Posterior vena cava (tissue), 2 donors: Measurements from ENCODE around the gene TACC2. TPM values are rescaled to one million over a fixed set of nuclear protein-coding genes. Genes with fewer than 3 reads are reported as not detected.
"Not testable (repeated sequence)": the region's sequence is repeated elsewhere in the genome, so short reads cannot be mapped to it uniquely, and the experiment has no call there.

Experiments
- DNase-seq: peaks from one replicate; pipeline ENCODE4 v3.0.0-alpha.2; 2020; ENCODE audit warnings: low spot score
- intact Hi-C, 2 donors: fragments of 100-400 bp; cut with DNase I; formaldehyde crosslinking; loops; one replicate each; pipeline versions ENCODE4 v1.14.1 to v1.14.2; 2022 to 2023
- long read RNA-seq, 2 donors: library from polyadenylated mRNA; unstranded; transcript quantifications; one replicate each; pipeline ENCODE4 v2.0.0, GENCODE V29; 2020 to 2021
- total RNA-seq, 2 donors: library from RNA; stranded (reverse); fragmentation: NEBNext Ultra II Directional; extraction: Animal tissue kit (Norgen Biotek cat#: 25700); gene quantifications; one replicate each; pipeline ENCODE4 v1.2.1, GENCODE V29; 2021
- donor health status: DM: yes; HTN: yes; CAD: no.
- donor health status: DM: yes; HTN: yes; CAD: no.

The TACC2 gene, protein sequence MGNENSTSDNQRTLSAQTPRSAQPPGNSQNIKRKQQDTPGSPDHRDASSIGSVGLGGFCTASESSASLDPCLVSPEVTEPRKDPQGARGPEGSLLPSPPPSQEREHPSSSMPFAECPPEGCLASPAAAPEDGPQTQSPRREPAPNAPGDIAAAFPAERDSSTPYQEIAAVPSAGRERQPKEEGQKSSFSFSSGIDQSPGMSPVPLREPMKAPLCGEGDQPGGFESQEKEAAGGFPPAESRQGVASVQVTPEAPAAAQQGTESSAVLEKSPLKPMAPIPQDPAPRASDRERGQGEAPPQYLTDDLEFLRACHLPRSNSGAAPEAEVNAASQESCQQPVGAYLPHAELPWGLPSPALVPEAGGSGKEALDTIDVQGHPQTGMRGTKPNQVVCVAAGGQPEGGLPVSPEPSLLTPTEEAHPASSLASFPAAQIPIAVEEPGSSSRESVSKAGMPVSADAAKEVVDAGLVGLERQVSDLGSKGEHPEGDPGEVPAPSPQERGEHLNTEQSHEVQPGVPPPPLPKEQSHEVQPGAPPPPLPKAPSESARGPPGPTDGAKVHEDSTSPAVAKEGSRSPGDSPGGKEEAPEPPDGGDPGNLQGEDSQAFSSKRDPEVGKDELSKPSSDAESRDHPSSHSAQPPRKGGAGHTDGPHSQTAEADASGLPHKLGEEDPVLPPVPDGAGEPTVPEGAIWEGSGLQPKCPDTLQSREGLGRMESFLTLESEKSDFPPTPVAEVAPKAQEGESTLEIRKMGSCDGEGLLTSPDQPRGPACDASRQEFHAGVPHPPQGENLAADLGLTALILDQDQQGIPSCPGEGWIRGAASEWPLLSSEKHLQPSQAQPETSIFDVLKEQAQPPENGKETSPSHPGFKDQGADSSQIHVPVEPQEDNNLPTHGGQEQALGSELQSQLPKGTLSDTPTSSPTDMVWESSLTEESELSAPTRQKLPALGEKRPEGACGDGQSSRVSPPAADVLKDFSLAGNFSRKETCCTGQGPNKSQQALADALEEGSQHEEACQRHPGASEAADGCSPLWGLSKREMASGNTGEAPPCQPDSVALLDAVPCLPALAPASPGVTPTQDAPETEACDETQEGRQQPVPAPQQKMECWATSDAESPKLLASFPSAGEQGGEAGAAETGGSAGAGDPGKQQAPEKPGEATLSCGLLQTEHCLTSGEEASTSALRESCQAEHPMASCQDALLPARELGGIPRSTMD (N-terminal part only)
- 10 to 100 TPM; 54.6 to 75.8 TPM for total RNA-seq
- long read RNA-seq, donor 1, transcript TACC2-205 (13 exons, 3,281 nt) = major isoform, 11 of 23 reads
- long read RNA-seq, donor 1, partial matches to known transcripts = 5 of 23 reads
- long read RNA-seq, donor 1, other reads (novel, unspliced or antisense) = 7 of 23 reads
- long read RNA-seq, donor 2, transcript TACC2-205 (13 exons, 3,281 nt) = major isoform, 11 of 29 reads
- long read RNA-seq, donor 2, partial matches to known transcripts = 10 of 29 reads
- long read RNA-seq, donor 2, other reads (novel, unspliced or antisense) = 8 of 29 reads

DNA sequence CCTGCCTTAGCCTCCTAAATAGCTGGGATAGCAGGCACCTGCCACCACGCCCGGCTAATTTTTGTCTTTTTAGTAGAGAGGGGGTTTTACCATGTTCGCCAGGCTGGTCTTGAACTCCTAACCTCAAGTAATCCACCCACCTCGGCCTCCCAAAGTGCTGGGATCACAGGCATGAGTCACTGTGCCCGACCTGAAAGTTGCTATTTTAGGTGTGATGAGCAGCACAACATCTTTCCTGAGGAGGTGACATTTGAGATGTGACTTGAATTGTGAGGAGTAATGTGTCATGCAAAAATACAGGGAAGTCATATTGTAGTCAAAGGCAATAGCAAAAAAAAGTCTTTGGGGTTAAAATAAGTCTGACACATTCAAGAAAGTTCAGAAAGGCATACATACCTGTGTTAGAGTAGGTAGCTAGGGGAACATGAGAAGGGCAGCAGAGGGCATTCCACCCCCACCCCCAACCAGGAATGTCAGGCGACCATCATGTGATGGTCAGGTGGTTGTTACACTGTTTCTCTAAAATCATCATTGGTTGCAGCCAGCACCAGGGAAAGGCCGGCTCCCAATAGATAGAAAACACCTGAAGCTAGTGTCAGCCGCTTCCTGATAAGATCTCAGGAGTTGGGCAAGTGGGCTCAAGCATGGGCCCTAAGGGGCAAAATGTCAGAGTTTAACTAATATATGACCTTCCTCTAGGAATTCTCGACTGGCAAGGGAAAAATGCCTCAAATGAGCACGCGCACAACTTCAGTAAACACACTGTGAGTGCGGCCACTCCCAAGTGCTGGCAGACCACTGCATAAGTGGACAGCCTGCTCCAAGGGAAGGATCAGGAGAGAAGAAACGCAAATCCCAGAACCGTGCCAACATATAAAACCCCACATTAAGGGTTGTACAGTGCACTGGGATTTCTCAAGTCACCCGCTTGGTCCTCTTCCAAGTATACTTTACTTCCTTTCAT is at the start of gene TACC2:
Gene TACC2, plus strand, starts transcription at position 803 of the 964 bp plus-strand sequence. CDS start 32,819 bp downstream, outside the sequence.
- DNase-seq = no peak
- intact Hi-C loops = loop anchor here in 1 of 2 donors (10.0 kb wide), 1 partner anchor 386 kb away; the partner anchor contains the start of gene PLEKHA1

DNA sequence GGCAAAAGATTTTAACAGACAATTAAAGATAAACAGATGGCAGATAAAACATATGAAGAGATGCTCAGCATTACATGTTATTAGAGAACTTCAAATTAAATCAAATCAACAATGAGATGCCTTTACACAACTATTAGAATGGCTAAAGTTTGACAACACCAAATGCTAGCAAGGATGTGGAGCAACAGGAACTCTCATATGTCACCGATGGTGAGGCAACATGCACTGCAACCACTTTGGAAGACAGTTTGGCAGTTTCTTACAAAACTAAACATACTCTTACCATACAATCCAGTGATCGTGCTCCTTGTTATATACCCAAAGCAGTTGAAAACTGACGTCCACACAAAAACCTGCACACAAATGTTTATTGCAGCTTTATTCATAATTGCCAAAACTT is 47.4 kb upstream of the TACC2 start:
- DNase-seq = no peak
- intact Hi-C loops = no loop called here

DNA sequence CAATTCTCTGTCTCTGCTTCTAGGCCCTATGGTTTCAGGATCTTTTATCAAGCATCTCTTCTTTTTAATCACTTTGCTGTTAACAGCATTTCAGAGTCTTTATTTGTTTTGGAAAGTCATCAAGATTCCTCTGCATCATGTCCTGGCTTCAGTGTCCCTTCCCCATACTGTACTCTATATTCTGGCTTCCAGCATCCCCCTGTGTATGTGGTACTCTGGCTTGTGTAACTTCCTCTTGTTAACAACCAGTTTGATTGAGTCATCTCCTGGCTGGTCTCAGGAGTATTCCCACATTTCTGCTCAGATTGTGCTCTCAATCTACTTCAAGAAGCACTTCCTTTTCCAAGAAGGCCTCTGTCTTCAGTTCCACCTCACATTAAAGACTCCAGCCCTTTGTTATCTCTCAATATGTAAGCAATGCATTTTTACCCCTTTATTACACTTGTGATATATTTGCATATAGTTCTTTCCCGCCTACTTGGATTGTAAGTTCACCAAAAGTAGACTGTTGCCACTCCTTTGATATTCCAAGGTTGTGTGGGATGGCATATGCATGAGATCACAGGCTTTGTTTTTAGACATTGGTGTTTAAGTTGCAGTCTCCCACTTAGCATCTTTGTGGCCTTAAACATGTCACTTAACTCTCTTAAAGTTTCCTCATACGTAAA is 46.1 kb upstream of the TACC2 start:
- intact Hi-C loops = no loop called here

DNA sequence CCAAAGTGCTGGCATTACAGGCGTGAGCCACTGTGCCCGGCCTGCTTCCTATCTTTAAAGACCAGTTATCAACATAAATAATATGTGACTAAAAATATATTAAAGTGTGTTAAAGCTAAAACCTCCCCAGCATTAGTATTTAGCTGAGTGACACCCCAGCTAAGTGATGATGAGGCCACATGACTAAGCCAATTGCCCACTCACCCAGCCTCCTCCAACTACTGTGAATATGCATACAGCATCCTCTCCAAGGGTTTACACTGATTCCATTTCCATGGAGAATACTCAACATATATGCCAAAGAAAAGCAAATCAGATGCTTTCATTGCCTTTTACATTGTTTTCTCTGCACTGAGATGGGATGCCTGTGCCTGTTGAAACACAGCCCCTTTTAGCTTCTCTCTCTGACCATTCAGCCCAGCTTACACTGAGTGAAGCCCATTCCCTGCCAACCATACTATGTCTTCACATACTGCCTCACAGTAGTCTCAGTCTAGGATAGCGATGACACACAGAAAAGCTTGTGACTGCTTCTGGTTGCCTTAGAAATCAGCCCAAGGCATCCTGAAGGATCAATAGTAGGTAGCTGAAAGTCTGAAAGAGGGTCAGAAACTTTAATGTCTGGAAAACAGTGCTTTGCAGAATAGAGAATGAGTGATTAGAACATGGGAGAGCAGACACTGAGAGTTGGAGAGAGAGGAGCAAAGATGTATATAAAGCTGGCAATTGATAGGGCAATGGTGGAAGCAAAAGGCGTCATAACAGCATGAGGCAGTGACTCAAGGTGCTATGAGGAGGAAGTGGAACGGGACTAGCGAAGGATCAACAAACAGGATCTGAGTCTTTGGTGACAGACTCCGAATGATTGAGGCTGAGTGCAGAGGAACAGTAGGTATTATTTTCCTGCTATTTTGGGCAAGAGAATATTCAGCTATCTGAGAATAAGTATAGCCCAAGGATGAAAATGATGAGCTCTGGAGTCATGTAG is 41.3 kb upstream of the TACC2 start:
- intact Hi-C loops = no loop called here
- no peak for DNase-seq

More for the DNA sequence above, 46.1 kb upstream of the TACC2 start:
- no peak for DNase-seq

DNA sequence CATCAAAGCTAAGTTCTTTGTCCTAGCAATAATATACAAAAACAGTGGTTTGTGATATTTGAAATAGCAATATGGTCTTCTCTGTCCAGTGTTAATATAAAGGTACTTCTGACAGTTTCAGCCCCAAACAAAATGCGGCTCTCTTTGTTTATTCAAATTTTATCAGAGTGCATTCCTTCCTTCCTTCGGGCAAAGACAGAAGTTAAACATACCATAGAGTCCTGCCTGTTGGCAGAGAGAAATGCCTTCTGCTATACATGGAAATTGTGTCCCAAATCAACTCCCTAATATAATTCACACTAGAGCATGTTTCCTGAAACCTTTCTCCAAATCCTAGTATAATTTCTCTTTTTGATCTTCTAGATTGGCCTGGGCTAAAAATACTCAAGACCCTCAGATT is 39.9 kb upstream of the TACC2 start:
- DNase-seq = no peak
- intact Hi-C loops = no loop called here

DNA sequence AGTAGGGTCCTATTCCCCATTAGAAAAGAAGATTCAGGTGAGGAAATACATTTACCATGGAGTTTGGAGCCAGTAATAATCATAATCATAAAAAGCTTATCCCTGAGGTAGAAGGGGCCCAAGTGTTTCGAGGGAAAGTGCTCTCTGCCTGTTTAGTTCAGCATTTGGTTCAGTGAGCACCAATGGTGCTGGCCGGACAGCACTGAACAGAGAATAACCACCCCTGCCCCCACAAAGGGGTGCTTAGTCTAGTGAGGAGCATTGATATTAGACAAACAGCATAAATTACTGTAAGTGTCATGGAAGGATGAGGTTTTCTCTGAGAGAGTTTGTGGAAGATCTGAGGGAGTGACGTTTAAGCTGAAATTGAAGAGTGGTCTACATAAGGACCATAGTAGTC is 39.5 kb upstream of the TACC2 start:
- intact Hi-C loops = no loop called here
- DNase-seq = no peak

DNA sequence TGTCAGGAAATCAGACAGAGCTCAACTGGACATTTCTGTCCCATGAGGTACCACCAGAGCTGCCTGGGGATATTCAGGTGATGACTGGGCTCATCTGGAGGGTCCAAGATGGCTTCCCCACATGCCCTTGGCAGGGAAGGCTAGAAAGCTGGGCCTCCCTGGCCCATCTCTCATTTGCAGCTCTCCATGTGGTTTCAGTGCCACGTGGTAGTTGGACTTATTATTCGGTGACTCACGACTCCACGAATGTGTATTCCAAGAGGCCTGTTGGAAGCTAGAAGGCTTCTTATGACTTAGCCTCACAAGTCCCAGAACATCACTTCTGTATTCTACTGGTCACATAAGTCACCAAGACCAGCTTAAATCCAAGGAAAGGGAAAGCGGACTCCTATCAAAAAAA is 36.7 kb upstream of the TACC2 start:
- no peak for DNase-seq
- intact Hi-C loops = no loop called here

DNA sequence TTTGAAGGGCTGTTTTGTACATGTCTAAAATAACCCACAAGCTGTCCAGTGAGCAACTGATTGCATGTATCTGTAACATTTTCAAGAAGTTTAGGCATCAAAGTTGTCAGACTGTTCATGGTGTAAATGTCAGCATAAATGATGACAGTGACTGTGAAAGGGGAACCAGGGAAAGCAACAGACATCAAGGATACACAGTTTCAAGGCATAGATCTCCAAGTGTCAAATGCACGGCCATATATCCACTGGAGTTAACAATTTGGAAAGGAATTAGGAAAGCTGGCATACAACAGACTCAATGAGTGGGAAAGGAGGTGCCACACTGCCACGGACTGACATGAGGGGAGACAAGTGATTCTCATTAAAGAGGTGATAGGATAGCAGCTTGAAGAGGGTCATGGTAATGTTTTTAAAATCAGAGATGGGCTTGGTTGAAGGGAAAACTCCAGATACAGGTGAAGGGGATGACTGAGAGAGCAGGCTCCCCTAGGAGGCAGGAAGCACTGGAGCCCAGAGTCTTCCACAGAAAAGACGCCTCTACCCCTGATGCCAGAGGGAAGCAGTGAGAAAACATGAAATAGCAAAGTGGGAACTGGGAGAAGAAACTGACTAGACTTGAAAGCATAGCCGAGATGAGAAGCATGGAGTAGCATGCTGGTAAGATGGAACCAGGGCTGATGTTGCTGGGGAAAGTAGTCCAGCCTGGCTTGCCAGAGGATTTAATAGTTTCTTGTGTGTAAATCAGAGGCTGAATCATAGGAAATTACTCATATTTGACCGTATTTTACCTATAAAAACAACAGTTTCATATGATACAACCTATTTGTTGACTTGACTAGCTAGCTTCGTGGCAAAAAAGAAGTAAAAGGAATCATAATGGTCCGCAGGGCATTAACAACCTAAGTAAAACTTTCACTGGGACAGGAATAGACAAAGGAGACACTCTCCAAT is 32.6 kb upstream of the TACC2 start:
- intact Hi-C loops = no loop called here
- no peak for DNase-seq

DNA sequence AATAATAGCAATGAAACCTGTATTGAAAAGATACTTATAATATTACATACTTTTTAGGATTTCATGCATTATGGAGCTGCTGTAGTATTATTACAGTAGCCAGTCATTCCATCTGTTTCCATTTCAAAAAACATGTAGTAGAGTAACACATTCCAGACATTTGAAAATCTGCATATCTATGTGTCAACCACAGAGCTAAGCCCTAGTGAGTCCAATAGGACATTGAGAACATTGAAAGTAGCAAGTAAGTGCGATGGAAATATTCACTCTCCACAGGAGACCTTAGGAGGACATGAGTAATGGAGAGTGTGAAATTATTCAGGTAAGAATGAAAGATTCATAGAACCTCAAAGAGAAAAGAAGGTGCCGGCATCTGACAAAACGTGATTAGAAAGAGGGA is 29.3 kb upstream of the TACC2 start:
- intact Hi-C loops = no loop called here
- DNase-seq = no peak

DNA sequence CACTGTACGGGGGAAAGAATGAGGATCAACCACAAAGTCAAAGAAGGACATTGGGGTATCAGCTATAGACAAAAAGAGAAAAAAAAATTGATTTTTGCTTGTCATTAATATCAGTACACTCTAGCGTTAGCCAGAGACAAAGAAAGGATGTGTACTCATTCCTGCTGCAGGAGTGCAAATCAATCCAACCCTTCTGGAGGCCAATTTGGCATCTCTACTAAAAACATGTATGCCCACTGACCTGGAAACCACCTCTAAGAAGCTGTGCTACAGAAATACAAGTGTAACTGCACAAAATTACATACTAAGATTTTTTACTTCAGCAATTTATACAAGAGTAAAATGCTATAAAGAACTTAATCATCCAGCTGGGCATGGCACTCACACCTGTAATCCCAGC is 27.5 kb upstream of the TACC2 start:
- intact Hi-C loops = no loop called here

DNA sequence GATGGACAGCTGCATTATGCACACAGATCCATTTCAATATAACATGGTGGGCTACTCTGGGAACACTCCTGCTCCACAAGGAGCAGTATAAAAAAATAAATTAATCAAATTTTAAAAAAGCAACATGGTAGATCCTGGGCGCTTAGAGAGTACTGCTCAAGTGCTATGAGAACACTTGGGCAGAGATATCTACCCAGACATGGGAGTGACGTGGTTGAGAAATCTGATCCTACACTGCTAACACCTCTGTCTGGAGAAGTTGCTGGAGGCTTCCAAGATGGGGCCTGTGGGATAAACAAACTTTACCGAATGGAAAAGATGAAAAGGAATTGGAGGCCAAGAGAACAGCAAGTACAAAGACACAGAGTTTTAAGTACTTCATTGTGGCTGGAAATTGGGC is 23.0 kb upstream of the TACC2 start:
- intact Hi-C loops = no loop called here
- no peak for DNase-seq

More for the DNA sequence above, 27.5 kb upstream of the TACC2 start:
- DNase-seq = no peak

DNA sequence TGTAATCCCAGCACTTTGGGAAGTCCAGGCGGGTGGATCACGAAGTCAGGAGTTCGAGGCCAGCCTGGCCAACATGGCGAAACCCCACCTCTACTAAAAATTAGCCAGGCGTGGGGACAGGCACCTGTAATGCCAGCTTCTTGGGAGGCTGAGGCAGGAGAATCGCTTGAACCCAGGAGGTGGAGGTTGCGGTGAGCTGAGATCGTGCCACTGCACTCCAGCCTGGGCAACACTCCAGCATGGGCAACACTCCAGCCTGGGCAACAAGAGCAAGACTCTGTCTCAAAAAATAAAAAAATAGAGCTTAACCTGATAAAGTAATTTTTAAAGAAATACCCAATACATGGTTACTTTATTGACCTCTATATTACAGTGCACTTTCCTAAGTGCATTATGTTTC is 19.9 kb upstream of the TACC2 start:
- DNase-seq, intact Hi-C loops: not testable (repeated sequence)

DNA sequence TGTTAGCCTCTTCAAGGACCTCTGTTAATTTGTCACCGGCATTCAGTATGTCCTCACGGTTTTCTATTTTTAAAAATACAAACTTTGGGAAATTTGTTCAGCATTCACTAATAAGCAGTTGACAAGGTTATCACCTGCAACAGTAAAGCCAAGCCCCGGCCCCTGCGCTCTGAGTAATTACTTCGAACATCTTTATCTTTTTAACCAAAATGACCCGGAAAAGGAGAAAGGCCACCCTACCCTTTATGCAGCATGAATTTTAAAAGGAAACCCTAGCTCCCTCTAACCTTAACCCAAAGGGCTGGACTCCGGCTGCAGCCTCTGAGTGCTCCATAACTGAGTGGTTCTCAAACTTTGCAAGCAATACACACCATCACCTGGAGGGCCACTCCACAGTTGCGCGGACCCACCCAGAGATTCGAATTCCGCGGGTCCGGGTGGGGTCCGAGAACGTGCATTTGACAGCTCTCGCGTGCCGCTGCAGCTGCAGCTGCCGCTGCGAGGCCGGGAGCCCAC is 14.9 kb upstream of the TACC2 start:
- DNase-seq = no peak
- intact Hi-C loops = no loop called here

DNA sequence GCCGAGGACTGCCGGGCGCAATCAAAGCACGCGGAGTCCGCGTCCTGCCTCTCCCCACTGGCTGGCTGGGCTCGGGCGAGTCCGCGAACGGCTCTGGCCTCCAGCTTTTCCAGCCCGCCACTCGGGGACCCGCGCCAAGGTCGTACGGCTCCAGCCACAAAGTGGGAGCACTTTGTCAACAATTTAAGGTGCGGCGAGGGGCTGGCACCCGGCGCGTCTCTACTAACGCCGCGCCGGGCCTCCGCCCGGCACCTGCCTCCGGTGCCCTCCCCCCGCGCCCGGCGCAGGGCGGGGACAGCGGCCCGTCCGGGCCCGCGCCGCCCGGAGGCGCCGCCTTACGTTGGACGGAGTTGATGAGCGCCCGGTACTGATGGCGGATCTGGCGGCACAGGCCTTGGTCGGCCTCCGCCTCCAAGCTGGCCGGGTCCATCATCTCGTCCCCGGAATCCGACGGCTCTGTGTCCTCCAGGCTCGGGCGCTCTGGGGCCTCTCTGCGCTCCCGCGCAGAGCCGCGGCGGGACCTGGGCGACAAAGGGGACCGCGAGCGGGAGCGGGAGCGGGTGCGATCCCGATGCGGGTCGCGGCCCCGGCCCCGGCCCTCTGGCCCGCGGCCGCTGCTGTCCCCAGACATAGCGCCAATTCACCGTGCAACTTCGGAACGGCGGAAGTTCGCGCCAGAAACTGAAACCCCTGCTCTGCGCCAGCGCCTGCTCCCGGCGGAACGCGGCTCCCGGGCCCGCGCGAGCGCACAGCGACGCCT is 14.2 kb upstream of the TACC2 start, which contains the start of gene NSMCE4A:
Gene NSMCE4A, minus strand, starts transcription at position 683 of the 760 bp plus-strand sequence. Its CDS starts 52 bp downstream, at position 631.
- DNase-seq = peak; percentile 94
- intact Hi-C loops = loop anchor here in 1 of 2 donors (5.0 kb wide), 1 partner anchor 47 kb away; the partner anchor contains the start of gene ATE1
